HCT116 (cell line): ENCODE measurements around the gene EIF4E3. TPM values are rescaled to one million over a fixed set of nuclear protein-coding genes. Genes with fewer than 3 reads are reported as not detected.

Source experiments
- ATAC-seq: fragments of 200-7000 bp; cut with Tn5 transposase; 2 replicates; pipeline ENCODE4 v1.9.1; 2020; ENCODE audit warnings: mild to moderate bottlenecking, moderate library complexity
- BruUV-seq: library from RNA; stranded (reverse); fragments of 400-500 nt; replicated peaks from 2 replicates; lab custom pipeline; 2021; lab: Mats Ljungman, UMichigan
- CTCF ChIA-PET: fragments of 300-600 bp; sonication (Branson Sonifier 250); formaldehyde crosslinking; loops from one replicate; lab custom pipeline; 2021; ENCODE audit warnings: antibody characterized with exemption; lab: Charles Lee
- POLR2A ChIA-PET: fragments of 300-600, 350-600 bp; sonication (Branson Sonifier 250); formaldehyde crosslinking; loops from one replicate; lab custom pipeline; 2021; ENCODE audit warnings: antibody characterized with exemption; lab: Charles Lee
- RAD21 ChIA-PET, 2 experiments: fragments of 300-600 bp; sonication (Branson Sonifier 250); formaldehyde crosslinking; loops; one replicate each; lab custom pipeline; 2023; ENCODE audit warnings: low total read pairs in 2 of 2; ENCODE audit not compliant: uncharacterized antibody in 2 of 2, unreplicated experiment in 2 of 2, low non-redundant PET in 1 of 2; lab: Charles Lee
- DNase-seq: peaks from one replicate; pipeline ENCODE4 v3.0.0-alpha.2; 2010; ENCODE audit warnings: low read depth, low spot score
- H2AFZ ChIP-seq: fragments of 200-600 bp; shearing (Covaris generic), sonication (generic); 2 replicates; pipeline ENCODE4 v1.6.1; 2017; ENCODE audit warnings: low read depth, mixed run types, mixed read lengths, antibody characterized with exemption, low read length; ENCODE audit not compliant: poor library complexity, severe bottlenecking
- H3K27ac ChIP-seq: 2 replicates; pipeline ENCODE4 v1.5.1; 2012; ENCODE audit warnings: low read depth, low read length
- H3K27me3 ChIP-seq: fragments of 200-600 bp; sonication (generic); 2 replicates; pipeline ENCODE4 v1.6.1; 2016; ENCODE audit warnings: mixed run types, low read length, mixed read lengths; ENCODE audit not compliant: insufficient read depth
- H3K36me3 ChIP-seq, 2 experiments: fragments of 200-500 bp in 1 of 2; fragments of 200-600 bp in 1 of 2; sonication (Bioruptor generic) in 1 of 2; sonication (generic) in 1 of 2; 2 replicates each; pipeline versions ENCODE4 v1.5.1 to v1.6.1; 2014 to 2016; ENCODE audit warnings: low read length in 2 of 2, inconsistent platforms in 1 of 2, mixed read lengths in 1 of 2, mixed run types in 1 of 2; ENCODE audit not compliant: insufficient read depth in 2 of 2, control insufficient read depth in 1 of 2
- H3K4me1 ChIP-seq, 2 experiments: fragments of 200-600 bp in 1 of 2; sonication (generic) in 1 of 2; 2 replicates each; pipeline versions ENCODE4 v1.5.1 to v1.6.1; 2012 to 2017; ENCODE audit warnings: low read length in 2 of 2, inconsistent platforms in 1 of 2, mild to moderate bottlenecking in 1 of 2, mixed read lengths in 1 of 2, mixed run types in 1 of 2, moderate library complexity in 1 of 2; ENCODE audit not compliant: insufficient read depth in 2 of 2, control insufficient read depth in 1 of 2
- H3K4me2 ChIP-seq: fragments of 200-600 bp; sonication (generic); 2 replicates; pipeline ENCODE4 v1.6.1; 2017; ENCODE audit warnings: mixed run types, low read length, mixed read lengths
- H3K4me3 ChIP-seq, 2 experiments: fragments of 200-600 bp in 1 of 2; sonication (generic) in 1 of 2; replicated peaks in 1 of 2; 2 replicates each; pipeline ENCODE4 v1.5.1; 2011 to 2016; ENCODE audit warnings: low read length in 2 of 2, control low read depth in 1 of 2, low read depth in 1 of 2, mild to moderate bottlenecking in 1 of 2, mixed read lengths in 1 of 2, mixed run types in 1 of 2
- H3K79me2 ChIP-seq: fragments of 200-600 bp; sonication (generic); 2 replicates; pipeline ENCODE4 v1.6.1; 2017; ENCODE audit warnings: mild to moderate bottlenecking, mixed run types, low read length, moderate library complexity, mixed read lengths; ENCODE audit not compliant: insufficient read depth
- H3K9ac ChIP-seq: fragments of 200-600 bp; sonication (generic); 2 replicates; pipeline ENCODE4 v1.6.1; 2016; ENCODE audit warnings: low read length, mixed read lengths
- H3K9me2 ChIP-seq: fragments of 200-600 bp; sonication (generic), shearing (Covaris generic); 2 replicates; pipeline ENCODE4 v1.6.1; 2017; ENCODE audit warnings: mixed run types, mild to moderate bottlenecking, moderate library complexity; ENCODE audit not compliant: insufficient read depth
- H3K9me3 ChIP-seq, 2 experiments: fragments of 200-500 bp in 1 of 2; fragments of 200-600 bp in 1 of 2; sonication (Bioruptor generic) in 1 of 2; sonication (generic) in 1 of 2; 2 replicates each; pipeline ENCODE4 v1.6.1; 2014 to 2017; ENCODE audit warnings: low read length in 2 of 2, mixed read lengths in 2 of 2, inconsistent platforms in 1 of 2, low read depth in 1 of 2, mild to moderate bottlenecking in 1 of 2, mixed run types in 1 of 2, moderate library complexity in 1 of 2; ENCODE audit not compliant: control insufficient read depth in 1 of 2, insufficient read depth in 1 of 2
- H4K20me1 ChIP-seq: fragments of 200-600 bp; sonication (generic), shearing (Covaris generic); 2 replicates; pipeline ENCODE4 v1.6.1; 2017; ENCODE audit warnings: mixed run types, mild to moderate bottlenecking, moderate library complexity; ENCODE audit not compliant: insufficient read depth
- CBX3 ChIP-seq: IDR thresholded peaks from 2 replicates; pipeline ENCODE4 v1.6.1; 2012; ENCODE audit warnings: low read depth
- CEBPB ChIP-seq: IDR thresholded peaks from 2 replicates; pipeline ENCODE4 v1.6.1; 2012; ENCODE audit warnings: low read depth
- EGR1 ChIP-seq: IDR thresholded peaks from 2 replicates; pipeline ENCODE4 v1.6.1; 2012; ENCODE audit warnings: low read depth
- ELF1 ChIP-seq: IDR thresholded peaks from 2 replicates; pipeline ENCODE4 v1.6.1; 2012; ENCODE audit warnings: low read depth, borderline replicate concordance
- EZH2 ChIP-seq: fragments of 200-600 bp; sonication (generic); IDR thresholded peaks from 2 replicates; pipeline ENCODE4 v1.6.1; 2017; ENCODE audit warnings: antibody characterized with exemption, mixed run types
- EZH2phosphoT487 ChIP-seq: fragments of 200-600 bp; IDR thresholded peaks from 2 replicates; pipeline ENCODE4 v1.6.1; 2018; ENCODE audit warnings: antibody characterized with exemption, borderline replicate concordance
- FOSL1 ChIP-seq: IDR thresholded peaks from 2 replicates; pipeline ENCODE4 v1.6.1; 2012; ENCODE audit warnings: low read depth
- POLR2AphosphoS5 ChIP-seq: IDR thresholded peaks from 2 replicates; pipeline ENCODE4 v1.6.1; 2011; ENCODE audit warnings: mild to moderate bottlenecking, low read depth, low read length, moderate library complexity
- RAD21 ChIP-seq: IDR thresholded peaks from 2 replicates; pipeline ENCODE4 v1.6.1; 2012; ENCODE audit warnings: low read depth, mild to moderate bottlenecking
- SIN3A ChIP-seq: IDR thresholded peaks from 2 replicates; pipeline ENCODE4 v1.6.1; 2012; ENCODE audit warnings: low read depth
- SP1 ChIP-seq: IDR thresholded peaks from 2 replicates; pipeline ENCODE4 v1.6.1; 2012; ENCODE audit warnings: low read depth
- SRF ChIP-seq: IDR thresholded peaks from 2 replicates; pipeline ENCODE4 v1.6.1; 2012; ENCODE audit warnings: low read depth
- YY1 ChIP-seq: IDR thresholded peaks from 2 replicates; pipeline ENCODE4 v1.6.1; 2011; ENCODE audit warnings: low read length, low read depth, moderate library complexity, mild to moderate bottlenecking; ENCODE audit not compliant: insufficient replicate concordance; ENCODE audit errors: extremely low read depth
- ZFX ChIP-seq: fragments of 450-650 bp; IDR thresholded peaks from 2 replicates; pipeline ENCODE4 v1.6.1; 2017
- ZNF274 ChIP-seq: fragments of 200-500 bp; sonication (Bioruptor generic); IDR thresholded peaks from 2 replicates; pipeline ENCODE4 v1.6.1; 2014; ENCODE audit warnings: mild to moderate bottlenecking, low read depth, low read length, inconsistent platforms
- intact Hi-C: fragments of 100-400 bp; cut with micrococcal nuclease; formaldehyde crosslinking; loops from 2 replicates; pipeline ENCODE4 v1.10.0; 2022
- total RNA-seq: library from RNA; stranded (reverse); gene quantifications from one replicate; pipeline ENCODE4 v1.2.1, GENCODE V29; 2021; ENCODE audit not compliant: unreplicated experiment
- TF ChIP-seq, protein P1 (sequence below), 3 experiments: fragments of 200-600 bp in 1 of 3; sonication (generic) in 1 of 3; IDR thresholded peaks in 2 of 3; conservative IDR thresholded peaks in 1 of 3; 2 replicates each; pipeline ENCODE4 v1.5.1; 2012 to 2017; ENCODE audit warnings: low read depth in 2 of 3, low read length in 2 of 3, antibody characterized with exemption in 1 of 3, borderline replicate concordance in 1 of 3, control low read depth in 1 of 3, mild to moderate bottlenecking in 1 of 3, mixed read lengths in 1 of 3, mixed run types in 1 of 3, moderate library complexity in 1 of 3; ENCODE audit not compliant: insufficient read depth in 1 of 3
- TF ChIP-seq, protein P2 (sequence below): IDR thresholded peaks from 2 replicates; pipeline ENCODE4 v1.6.1; 2012
- TF ChIP-seq, protein P3 (sequence below): IDR thresholded peaks from 2 replicates; pipeline ENCODE4 v1.6.1; 2012
- TF ChIP-seq, protein P4 (sequence below): IDR thresholded peaks from 2 replicates; pipeline ENCODE4 v1.6.1; 2011; ENCODE audit warnings: mild to moderate bottlenecking, low read length, moderate library complexity; ENCODE audit not compliant: insufficient replicate concordance; ENCODE audit errors: extremely low read depth

EIF4E3 gene
- total RNA-seq, 1 experiment from 2014 or later = 6.0 TPM

DNA sequence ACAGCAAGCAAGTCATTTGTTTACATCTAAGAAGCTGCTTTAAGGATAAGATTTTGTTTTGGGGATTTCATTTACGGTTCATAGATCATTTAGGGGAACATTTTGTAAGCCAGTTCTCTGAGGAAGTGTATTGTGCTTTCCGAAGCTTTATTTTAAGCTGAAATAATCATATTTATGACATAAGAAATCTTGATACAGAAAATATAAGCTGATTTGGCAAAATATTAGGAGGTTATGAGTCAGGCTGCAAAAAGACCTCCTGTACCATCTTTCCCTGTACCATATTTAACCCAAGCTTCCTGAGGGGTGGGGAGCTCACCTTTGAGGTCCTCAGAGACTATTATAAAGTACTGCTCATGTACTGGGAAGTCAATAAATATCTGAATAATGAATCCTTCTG, 8.1 kb upstream of the EIF4E3 start:
- ATAC-seq (no peak), DNase-seq (no peak)
- Histone ChIP-seq H3K4me1 (peaks cover 0 to 9% of the 10 kb centered on the region in 2 experiments; a peak in 3 of 4 replicates), H3K4me3 (no peak overlapping the region), H3K27ac (no peak overlapping the region), H3K27me3 (no peaks in the 10 kb centered on the region; the same call in 1 of the 2 replicates), H3K79me2 (no peaks in the 10 kb centered on the region), H3K9ac (no peak overlapping the region), H3K9me2 (no peaks in the 10 kb centered on the region), H3K4me2 (no peak overlapping the region), H4K20me1 (no peaks in the 10 kb centered on the region), H3K36me3 (no peaks in the 10 kb centered on the region), H2AFZ (no peak overlapping the region), H3K9me3 (no peaks in the 10 kb centered on the region)
- POLR2A ChIA-PET = no interaction called here
- intact Hi-C loops = loop anchor here (5.0 kb wide), 1 partner anchor 124 kb away; no protein-coding TSS in a partner anchor
- TF ChIP-seq EZH2phosphoT487 (no peak), EGR1 (no peak)
- BruUV-seq = no TSS peak
- CTCF ChIA-PET = no interaction called here
- RAD21 ChIA-PET = no interaction called here

DNA sequence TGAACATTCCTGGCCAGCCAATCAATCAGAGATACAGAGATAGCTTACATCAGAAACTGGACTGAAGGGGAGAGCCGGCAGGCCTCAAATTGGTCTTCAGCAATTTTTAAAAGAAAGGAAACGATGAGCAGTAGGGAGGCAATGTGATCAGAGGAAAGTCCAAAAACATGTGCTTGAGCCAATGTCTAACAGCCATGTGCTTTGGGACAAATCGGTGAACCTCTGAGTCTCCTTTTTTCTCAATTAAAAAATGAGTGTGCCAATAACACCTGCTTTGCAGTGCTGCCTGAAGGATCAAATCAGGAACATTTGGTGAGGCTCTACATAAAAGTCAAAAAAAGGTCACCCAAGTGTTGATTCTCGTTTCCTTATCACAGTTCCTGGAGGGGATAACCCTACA, 7.4 kb upstream of the EIF4E3 start:
- Histone ChIP-seq H3K79me2 (no peaks in the 10 kb centered on the region), H3K9me2 (no peaks in the 10 kb centered on the region), H3K27ac (no peak overlapping the region), H3K27me3 (no peaks in the 10 kb centered on the region; the same call in 1 of the 2 replicates), H3K4me1 (peaks cover 0 to 9% of the 10 kb centered on the region in 2 experiments; a peak in 3 of 4 replicates), H3K4me3 (no peak overlapping the region), H3K36me3 (no peaks in the 10 kb centered on the region), H3K9me3 (no peaks in the 10 kb centered on the region), H2AFZ (no peak overlapping the region), H4K20me1 (no peaks in the 10 kb centered on the region), H3K4me2 (no peak overlapping the region), H3K9ac (no peak overlapping the region)
- intact Hi-C loops = loop anchor here (5.0 kb wide), 1 partner anchor 125 kb away; no protein-coding TSS in a partner anchor
- DNase-seq (no peak), ATAC-seq (no peak)
- ChIA-PET RAD21 (no interaction called here), POLR2A (no interaction called here), CTCF (no interaction called here)
- no TSS peak for BruUV-seq
- TF ChIP-seq CBX3 (no peak), SIN3A (no peak), YY1 (no peak), RAD21 (no peak), ELF1 (no peak), POLR2AphosphoS5 (no peak), FOSL1 (no peak), EZH2 (no peak), ZFX (no peak), CEBPB (no peak), EGR1 (no peak), SP1 (no peak), SRF (no peak), ZNF274 (no peak)
- TF ChIP-seq, protein P1, sequence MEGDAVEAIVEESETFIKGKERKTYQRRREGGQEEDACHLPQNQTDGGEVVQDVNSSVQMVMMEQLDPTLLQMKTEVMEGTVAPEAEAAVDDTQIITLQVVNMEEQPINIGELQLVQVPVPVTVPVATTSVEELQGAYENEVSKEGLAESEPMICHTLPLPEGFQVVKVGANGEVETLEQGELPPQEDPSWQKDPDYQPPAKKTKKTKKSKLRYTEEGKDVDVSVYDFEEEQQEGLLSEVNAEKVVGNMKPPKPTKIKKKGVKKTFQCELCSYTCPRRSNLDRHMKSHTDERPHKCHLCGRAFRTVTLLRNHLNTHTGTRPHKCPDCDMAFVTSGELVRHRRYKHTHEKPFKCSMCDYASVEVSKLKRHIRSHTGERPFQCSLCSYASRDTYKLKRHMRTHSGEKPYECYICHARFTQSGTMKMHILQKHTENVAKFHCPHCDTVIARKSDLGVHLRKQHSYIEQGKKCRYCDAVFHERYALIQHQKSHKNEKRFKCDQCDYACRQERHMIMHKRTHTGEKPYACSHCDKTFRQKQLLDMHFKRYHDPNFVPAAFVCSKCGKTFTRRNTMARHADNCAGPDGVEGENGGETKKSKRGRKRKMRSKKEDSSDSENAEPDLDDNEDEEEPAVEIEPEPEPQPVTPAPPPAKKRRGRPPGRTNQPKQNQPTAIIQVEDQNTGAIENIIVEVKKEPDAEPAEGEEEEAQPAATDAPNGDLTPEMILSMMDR (IDR thresholded peaks at IDR 0.05 in 2 of 3, conservative IDR thresholded peaks at IDR 0.05 in 1 of 3; ENCODE audit: borderline replicate concordance in 1 of 3, insufficient read depth in 1 of 3, low read depth in 2 of 3, low read length in 2 of 3) = no peak
- TF ChIP-seq, protein P2, sequence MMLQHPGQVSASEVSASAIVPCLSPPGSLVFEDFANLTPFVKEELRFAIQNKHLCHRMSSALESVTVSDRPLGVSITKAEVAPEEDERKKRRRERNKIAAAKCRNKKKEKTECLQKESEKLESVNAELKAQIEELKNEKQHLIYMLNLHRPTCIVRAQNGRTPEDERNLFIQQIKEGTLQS = no peak
- TF ChIP-seq, protein P3, sequence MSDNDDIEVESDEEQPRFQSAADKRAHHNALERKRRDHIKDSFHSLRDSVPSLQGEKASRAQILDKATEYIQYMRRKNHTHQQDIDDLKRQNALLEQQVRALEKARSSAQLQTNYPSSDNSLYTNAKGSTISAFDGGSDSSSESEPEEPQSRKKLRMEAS = no peak
- TF ChIP-seq, protein P4, sequence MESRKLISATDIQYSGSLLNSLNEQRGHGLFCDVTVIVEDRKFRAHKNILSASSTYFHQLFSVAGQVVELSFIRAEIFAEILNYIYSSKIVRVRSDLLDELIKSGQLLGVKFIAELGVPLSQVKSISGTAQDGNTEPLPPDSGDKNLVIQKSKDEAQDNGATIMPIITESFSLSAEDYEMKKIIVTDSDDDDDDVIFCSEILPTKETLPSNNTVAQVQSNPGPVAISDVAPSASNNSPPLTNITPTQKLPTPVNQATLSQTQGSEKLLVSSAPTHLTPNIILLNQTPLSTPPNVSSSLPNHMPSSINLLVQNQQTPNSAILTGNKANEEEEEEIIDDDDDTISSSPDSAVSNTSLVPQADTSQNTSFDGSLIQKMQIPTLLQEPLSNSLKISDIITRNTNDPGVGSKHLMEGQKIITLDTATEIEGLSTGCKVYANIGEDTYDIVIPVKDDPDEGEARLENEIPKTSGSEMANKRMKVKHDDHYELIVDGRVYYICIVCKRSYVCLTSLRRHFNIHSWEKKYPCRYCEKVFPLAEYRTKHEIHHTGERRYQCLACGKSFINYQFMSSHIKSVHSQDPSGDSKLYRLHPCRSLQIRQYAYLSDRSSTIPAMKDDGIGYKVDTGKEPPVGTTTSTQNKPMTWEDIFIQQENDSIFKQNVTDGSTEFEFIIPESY = no peak
